Retinal pigment epithelial cell (primary cell): ENCODE results near the gene IL25.
"Not testable (repeated sequence)": the region's sequence is repeated elsewhere in the genome, so short reads cannot be mapped to it uniquely, and the experiment has no call there.

Experiments used
- DNase-seq: peaks from one replicate; pipeline ENCODE4 v3.0.0-alpha.2; 2010; ENCODE audit warnings: low read depth
- H3K4me3 ChIP-seq: 2 replicates; pipeline ENCODE4 v1.5.1; 2011; ENCODE audit warnings: mild to moderate bottlenecking, low read length, control low read depth, moderate library complexity
- TF ChIP-seq, protein P1 (sequence below): conservative IDR thresholded peaks from 2 replicates; pipeline ENCODE4 v1.5.1; 2011; ENCODE audit warnings: low read depth, low read length, control low read depth, inconsistent platforms

Gene IL25

DNA sequence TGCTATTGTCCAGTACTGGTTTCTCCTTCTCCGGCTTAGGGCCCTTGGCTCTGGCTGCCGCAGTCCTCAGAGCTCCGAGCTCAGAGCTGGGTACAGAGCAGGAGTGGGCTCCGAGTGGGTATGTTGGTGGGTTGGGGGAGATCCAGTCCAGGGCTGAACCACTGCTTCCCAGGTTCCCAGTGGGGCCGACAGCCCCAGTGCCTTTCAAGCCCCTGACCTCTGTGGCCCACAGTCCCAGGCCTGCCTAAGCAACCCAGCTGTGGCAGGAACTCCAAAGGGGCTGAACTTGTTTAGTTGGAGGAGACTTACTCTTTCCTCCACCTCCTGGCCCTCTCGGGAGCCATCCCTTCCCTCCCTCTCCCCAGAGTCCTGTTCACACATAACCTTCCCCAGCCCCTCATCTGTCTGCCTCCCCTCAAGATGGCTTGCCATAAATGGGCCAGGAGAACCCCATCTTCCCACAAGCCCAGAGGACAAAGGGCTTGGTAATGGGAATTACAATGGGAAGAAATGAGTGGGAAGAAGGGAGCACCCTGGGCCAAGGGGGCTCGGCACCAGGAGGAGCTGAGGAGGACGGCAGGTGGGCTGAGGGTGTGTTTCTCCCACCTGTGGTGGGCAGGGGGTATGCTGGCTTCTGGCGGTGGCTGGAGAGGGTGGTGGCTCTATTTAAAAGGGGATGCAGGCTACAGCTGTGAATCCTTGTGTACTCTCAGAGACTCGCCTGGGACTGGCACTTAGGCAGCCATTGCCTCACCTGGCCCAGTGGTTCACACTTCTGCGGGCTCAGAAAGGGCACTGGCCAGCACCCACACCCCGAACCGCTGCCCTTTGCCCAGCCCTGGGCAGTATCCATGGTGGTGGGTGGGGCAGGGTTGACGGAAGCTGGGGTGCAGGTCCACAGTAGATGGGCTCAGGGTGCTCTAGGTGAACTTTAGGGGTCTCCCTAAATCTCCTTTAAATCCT is 39.2 kb downstream of the IL25 start:
- no peak for DNase-seq
- no peak overlapping the region for H3K4me3 ChIP-seq
- TF ChIP-seq, protein P1, sequence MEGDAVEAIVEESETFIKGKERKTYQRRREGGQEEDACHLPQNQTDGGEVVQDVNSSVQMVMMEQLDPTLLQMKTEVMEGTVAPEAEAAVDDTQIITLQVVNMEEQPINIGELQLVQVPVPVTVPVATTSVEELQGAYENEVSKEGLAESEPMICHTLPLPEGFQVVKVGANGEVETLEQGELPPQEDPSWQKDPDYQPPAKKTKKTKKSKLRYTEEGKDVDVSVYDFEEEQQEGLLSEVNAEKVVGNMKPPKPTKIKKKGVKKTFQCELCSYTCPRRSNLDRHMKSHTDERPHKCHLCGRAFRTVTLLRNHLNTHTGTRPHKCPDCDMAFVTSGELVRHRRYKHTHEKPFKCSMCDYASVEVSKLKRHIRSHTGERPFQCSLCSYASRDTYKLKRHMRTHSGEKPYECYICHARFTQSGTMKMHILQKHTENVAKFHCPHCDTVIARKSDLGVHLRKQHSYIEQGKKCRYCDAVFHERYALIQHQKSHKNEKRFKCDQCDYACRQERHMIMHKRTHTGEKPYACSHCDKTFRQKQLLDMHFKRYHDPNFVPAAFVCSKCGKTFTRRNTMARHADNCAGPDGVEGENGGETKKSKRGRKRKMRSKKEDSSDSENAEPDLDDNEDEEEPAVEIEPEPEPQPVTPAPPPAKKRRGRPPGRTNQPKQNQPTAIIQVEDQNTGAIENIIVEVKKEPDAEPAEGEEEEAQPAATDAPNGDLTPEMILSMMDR, result no peak

DNA sequence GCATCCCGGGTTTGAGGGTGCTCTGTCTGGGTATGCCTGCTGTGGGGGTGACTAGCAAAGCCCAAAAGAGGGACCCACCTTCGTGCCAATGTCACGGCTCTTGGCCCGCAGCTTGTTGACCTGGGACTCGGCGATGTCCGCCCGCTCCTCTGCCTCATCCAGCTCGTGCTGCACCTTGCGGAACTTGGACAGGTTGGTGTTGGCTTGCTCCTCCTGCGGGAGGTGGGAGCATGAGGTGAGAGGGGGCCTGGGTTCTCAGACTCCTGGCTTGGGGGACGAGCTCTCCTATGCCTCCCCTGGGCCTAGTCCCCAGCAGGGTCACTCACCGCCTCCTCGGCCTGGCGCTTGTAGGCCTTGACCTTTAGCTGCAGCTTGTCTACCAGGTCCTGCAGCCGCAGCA is 41.1 kb downstream of the IL25 start:
- no peak overlapping the region for H3K4me3 ChIP-seq
- TF ChIP-seq, protein P1, result no peak
- no peak for DNase-seq

DNA sequence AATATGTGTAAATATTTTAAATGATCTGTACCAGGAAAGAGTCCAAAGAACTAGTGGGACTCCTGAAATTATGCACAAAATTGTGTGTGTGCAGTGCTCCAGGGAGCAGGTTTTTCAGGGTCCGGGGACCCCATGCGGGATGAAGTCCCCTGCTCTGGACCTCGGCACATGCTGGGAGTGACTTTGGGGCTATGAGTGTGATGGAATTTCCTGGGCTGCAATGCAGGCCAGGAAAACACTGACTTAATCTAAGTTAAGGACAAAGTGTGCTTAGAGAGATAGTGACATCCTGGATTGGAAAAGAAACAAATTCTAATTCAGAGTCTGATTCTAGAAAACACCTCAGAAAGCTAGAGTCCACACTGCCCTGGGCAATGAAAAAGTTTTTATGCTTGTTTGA is 41.6 kb downstream of the IL25 start:
- TF ChIP-seq, protein P1, result no peak
- H3K4me3 ChIP-seq, result no peak overlapping the region
- DNase-seq, result no peak

DNA sequence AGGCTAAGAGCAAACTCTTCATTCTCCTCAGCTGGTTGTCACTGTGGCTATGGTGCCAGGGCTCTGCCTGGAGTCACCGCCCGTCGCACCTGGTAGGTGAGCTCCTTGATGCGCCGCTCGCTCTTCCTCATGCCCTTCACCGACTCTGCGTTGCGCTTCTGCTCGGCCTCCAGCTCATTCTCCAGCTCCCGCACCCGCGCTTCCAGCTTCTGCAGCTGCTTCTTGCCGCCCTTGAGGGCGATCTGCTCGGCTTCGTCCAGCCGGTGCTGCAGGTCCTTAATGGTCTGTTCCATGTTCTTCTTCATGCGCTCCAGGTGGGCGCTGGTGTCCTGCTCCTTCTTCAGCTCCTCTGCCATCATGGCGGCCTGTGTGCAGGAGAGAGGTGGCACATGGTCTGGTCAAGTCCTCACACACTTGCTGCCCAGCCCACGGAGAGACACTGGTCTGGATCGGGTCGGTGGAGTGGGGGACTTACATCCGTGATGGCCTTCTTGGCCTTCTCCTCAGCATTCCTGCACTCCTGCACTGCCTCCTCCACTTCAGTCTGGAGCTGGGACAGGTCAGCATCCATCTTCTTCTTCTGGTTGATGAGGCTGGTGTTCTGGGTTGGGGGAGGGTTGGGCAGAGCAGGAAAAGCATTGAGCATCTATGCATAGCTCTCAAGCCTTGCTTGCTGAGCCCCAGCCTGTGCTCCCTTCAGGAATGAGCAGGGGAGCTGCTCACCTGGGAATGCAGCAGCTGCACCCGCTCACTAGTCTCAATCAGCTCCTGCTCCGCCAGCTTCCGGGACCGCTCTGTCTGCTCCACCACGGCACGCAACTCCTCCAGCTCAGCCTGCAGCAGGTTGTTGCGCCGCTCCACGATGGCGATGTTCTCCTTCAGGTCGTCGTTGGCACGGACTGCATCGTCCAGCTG is 42.6 kb downstream of the IL25 start:
- TF ChIP-seq, protein P1, result no peak
- DNase-seq, result no peak
- H3K4me3 ChIP-seq, result no peak overlapping the region

DNA sequence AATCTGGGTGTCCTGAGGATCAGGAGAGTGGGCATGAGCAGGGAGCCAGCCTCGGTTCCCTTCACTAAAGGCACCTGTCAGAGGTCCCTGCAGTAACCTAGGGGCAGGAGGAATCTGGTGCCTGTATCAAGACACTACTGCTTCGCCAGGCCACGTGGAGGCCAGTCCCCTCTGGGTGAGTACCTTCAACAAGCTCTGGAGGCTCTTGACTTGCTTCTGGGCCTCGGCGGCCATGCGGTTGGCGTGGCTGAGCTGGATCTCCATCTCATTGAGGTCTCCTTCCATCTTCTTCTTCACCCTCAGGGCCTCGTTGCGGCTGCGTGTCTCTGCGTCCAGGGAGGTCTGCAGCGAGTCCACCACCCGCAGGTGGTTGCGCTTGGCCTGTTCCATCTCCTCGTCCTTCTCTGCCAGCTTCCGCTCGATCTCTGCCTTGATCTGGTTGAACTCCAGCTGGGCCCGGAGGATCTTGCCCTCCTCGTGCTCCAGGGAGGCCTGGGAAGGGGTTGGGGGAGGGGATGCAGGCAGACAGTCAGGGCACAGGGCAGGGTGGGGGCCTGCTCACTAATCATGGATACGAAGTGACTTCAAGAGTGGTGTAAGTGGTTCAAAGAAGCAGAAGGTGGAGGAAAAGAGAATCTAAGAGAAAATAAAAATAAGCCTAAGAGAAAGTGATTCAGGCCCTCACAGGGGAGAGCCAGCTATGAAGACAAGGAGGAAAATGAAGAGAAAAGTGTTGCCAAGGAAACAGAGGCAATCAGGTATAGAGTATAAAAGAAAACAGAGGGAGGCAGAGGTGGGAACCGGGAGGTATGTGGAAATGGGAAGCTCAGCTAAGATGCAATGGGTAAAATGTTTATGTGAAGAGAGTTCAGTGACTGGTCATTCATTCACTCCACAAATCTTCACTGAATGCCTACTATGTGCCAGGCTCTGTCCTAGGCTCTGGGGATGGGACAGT is 43.5 kb downstream of the IL25 start:
- DNase-seq, result no peak
- no peak overlapping the region for H3K4me3 ChIP-seq
- TF ChIP-seq, protein P1, result no peak

DNA sequence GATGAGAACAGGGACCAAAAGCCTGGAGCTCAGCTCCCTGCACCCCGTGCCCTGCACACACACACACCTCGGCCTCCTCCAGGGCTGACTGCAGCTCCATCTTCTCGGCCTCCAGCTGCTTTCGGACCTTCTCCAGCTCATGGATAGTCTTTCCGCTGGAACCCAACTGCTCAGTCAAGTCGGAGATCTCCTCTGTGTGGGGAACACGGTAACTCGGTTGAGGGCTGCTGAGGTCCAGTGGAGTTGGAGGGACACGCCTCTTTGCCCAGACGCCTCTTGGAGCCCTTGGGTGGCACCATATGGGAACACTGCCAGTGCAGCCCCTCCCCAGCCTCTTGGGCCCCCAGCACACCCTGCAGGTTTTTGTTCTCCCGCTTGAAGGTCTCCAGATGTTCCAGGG is 44.2 kb downstream of the IL25 start:
- TF ChIP-seq, protein P1, result no peak
- H3K4me3 ChIP-seq, result no peak overlapping the region
- no peak for DNase-seq

DNA sequence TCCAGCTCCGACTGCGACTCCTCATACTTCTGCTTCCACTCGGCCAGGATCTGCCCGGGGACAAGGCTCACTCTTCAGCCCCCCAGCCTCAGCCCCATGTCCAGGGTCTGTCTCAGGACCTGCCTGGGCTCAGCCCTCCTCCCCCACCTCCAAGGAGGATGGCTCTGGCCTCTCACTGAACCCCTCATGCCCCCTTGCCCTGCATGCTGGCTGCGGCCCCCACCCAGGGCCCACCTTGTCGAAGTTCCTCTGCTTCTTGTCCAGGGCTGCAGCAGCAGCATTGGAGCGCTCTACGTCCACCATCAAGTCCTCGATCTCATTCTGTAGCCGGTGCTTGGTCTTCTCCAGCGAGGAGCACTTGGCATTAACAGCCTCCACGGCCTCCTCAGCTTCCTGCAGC is 44.7 kb downstream of the IL25 start:
- not testable (repeated sequence) for DNase-seq, H3K4me3 ChIP-seq
